HEK293T (cell line): ENCODE results near the gene HGD.

ENCODE experiments used
- CTCF ChIA-PET: fragments of 350-600 bp; formaldehyde crosslinking; extraction: SDS; loops from one replicate; lab custom pipeline; 2021; ENCODE audit warnings: antibody characterized with exemption, inconsistent platforms; lab: Yijun Ruan, JAX
- POLR2A ChIA-PET: fragments of 350-600 bp; formaldehyde crosslinking; extraction: SDS; loops from one replicate; lab custom pipeline; 2020; ENCODE audit warnings: antibody characterized with exemption, inconsistent platforms; lab: Yijun Ruan, JAX
- DNase-seq: peaks from one replicate; pipeline ENCODE4 v3.0.0; 2012; ENCODE audit warnings: mixed read lengths; ENCODE audit errors: extremely low spot score
- ARNT ChIP-seq: fragments of 450-650 bp; IDR thresholded peaks from 2 replicates; pipeline ENCODE4 v1.6.1; 2017; ENCODE audit warnings: mild to moderate bottlenecking
- BHLHE40 ChIP-seq: fragments of 450-650 bp; IDR thresholded peaks from 2 replicates; pipeline ENCODE4 v1.6.1; 2016; ENCODE audit warnings: mild to moderate bottlenecking, moderate library complexity, borderline replicate concordance
- CTBP1 ChIP-seq: fragments of 450-650 bp; IDR thresholded peaks from 2 replicates; pipeline ENCODE4 v1.6.1; 2016; ENCODE audit warnings: borderline replicate concordance
- ELF4 ChIP-seq: fragments of 450-650 bp; IDR thresholded peaks from 2 replicates; pipeline ENCODE4 v1.6.1; 2017; ENCODE audit warnings: antibody characterized with exemption
- FOXA1 ChIP-seq: fragments of 450-650 bp; IDR thresholded peaks from 2 replicates; pipeline ENCODE4 v1.6.1; 2016; ENCODE audit warnings: mild to moderate bottlenecking
- FOXK2 ChIP-seq: fragments of 450-650 bp; IDR thresholded peaks from 2 replicates; pipeline ENCODE4 v1.6.1; 2016; ENCODE audit warnings: mild to moderate bottlenecking
- FOXM1 ChIP-seq: fragments of 450-650 bp; IDR thresholded peaks from 2 replicates; pipeline ENCODE4 v1.6.1; 2017; ENCODE audit warnings: mild to moderate bottlenecking, borderline replicate concordance
- HDGF ChIP-seq: fragments of 450-650 bp; IDR thresholded peaks from 2 replicates; pipeline ENCODE4 v1.6.1; 2017; ENCODE audit warnings: antibody characterized with exemption, borderline replicate concordance
- L3MBTL2 ChIP-seq: fragments of 450-650 bp; conservative IDR thresholded peaks from 2 replicates; pipeline ENCODE4 v1.6.1; 2016; ENCODE audit warnings: mild to moderate bottlenecking
- LEF1 ChIP-seq: fragments of 450-650 bp; IDR thresholded peaks from 2 replicates; pipeline ENCODE4 v1.6.1; 2017; ENCODE audit warnings: mild to moderate bottlenecking, borderline replicate concordance
- NFRKB ChIP-seq: fragments of 450-650 bp; IDR thresholded peaks from 2 replicates; pipeline ENCODE4 v1.6.1; 2016; ENCODE audit warnings: mild to moderate bottlenecking, moderate library complexity
- PKNOX1 ChIP-seq: fragments of 450-650 bp; IDR thresholded peaks from 2 replicates; pipeline ENCODE4 v1.6.1; 2016
- SP1 ChIP-seq: fragments of 450-650 bp; IDR thresholded peaks from 2 replicates; pipeline ENCODE4 v1.6.1; 2017
- SUZ12 ChIP-seq: fragments of 450-650 bp; IDR thresholded peaks from 2 replicates; pipeline ENCODE4 v1.6.1; 2016; ENCODE audit warnings: mild to moderate bottlenecking
- TARDBP ChIP-seq: fragments of 450-650 bp; IDR thresholded peaks from 2 replicates; pipeline ENCODE4 v1.6.1; 2016
- ZNF384 ChIP-seq: fragments of 450-650 bp; IDR thresholded peaks from 2 replicates; pipeline ENCODE4 v1.6.1; 2016

The HGD gene

GRCh38 chr3:120604784-120605183, 77.3 kb downstream of the HGD start:
- no peak for TF ChIP-seq ELF4
- no peak for TF ChIP-seq SP1
- no peak for TF ChIP-seq ARNT
- TF ChIP-seq L3MBTL2: no peak
- no peak for TF ChIP-seq PKNOX1
- TF ChIP-seq ZNF384: no peak
- TF ChIP-seq FOXA1: no peak
- no peak for TF ChIP-seq TARDBP
- no peak for TF ChIP-seq FOXM1
- TF ChIP-seq HDGF: no peak
- no peak for TF ChIP-seq FOXK2
- no peak for TF ChIP-seq CTBP1
- no peak for TF ChIP-seq NFRKB
- TF ChIP-seq BHLHE40: no peak
- TF ChIP-seq SUZ12: no peak
- no peak for TF ChIP-seq LEF1
- ChIA-PET CTCF (interaction anchor here (0.8 to 1.2 kb wide), 2 partner anchors 9 to 10 kb away, joined by 4 to 5 read pairs; partner anchors contain the start of gene NDUFB4), POLR2A (interaction anchor here (1.5 kb wide), 1 partner anchor 9 kb away, joined by 9 read pairs; the partner anchor contains the start of gene NDUFB4)
- no peak for DNase-seq

GRCh38 chr3:120604382-120604781, 77.7 kb downstream of the HGD start:
- ChIA-PET POLR2A (interaction anchor here (1.5 kb wide), 1 partner anchor 8 kb away, joined by 9 read pairs; the partner anchor contains the start of gene NDUFB4), CTCF (interaction anchor here (0.8 to 1.2 kb wide), 2 partner anchors 8 to 10 kb away, joined by 4 to 5 read pairs; partner anchors contain the start of gene NDUFB4)
- no peak for DNase-seq
- no peak for TF ChIP-seq TARDBP
- TF ChIP-seq ARNT: no peak
- TF ChIP-seq SP1: no peak
- no peak for TF ChIP-seq SUZ12
- TF ChIP-seq L3MBTL2: no peak
- no peak for TF ChIP-seq BHLHE40
- no peak for TF ChIP-seq HDGF
- no peak for TF ChIP-seq ELF4
- TF ChIP-seq LEF1: no peak
- no peak for TF ChIP-seq NFRKB
- TF ChIP-seq CTBP1: no peak
- no peak for TF ChIP-seq ZNF384
- TF ChIP-seq FOXK2: no peak
- TF ChIP-seq FOXA1: no peak
- no peak for TF ChIP-seq FOXM1
- no peak for TF ChIP-seq PKNOX1

- ChIA-PET CTCF (no interaction called here), POLR2A (interaction anchor here (0.6 kb wide), 1 partner anchor 956 kb away, joined by 4 read pairs; no protein-coding TSS in a partner anchor)
- TF ChIP-seq FOXK2: no peak
- no peak for TF ChIP-seq ZNF384
- no peak for TF ChIP-seq LEF1
- no peak for TF ChIP-seq L3MBTL2
- no peak for TF ChIP-seq ARNT
- TF ChIP-seq TARDBP: no peak
- TF ChIP-seq CTBP1: no peak
- TF ChIP-seq SUZ12: no peak
- TF ChIP-seq FOXA1: no peak
- TF ChIP-seq ELF4: no peak
- TF ChIP-seq NFRKB: no peak
- TF ChIP-seq SP1: no peak
- no peak for TF ChIP-seq HDGF
- TF ChIP-seq BHLHE40: no peak
- TF ChIP-seq PKNOX1: no peak
- no peak for TF ChIP-seq FOXM1
- no peak for DNase-seq
These were observed 79.4 kb downstream of the HGD start for GRCh38 chr3:120602682-120603081.

- POLR2A ChIA-PET: no interaction called here
- DNase-seq: no peak
- TF ChIP-seq NFRKB: no peak
- TF ChIP-seq ZNF384: no peak
- TF ChIP-seq L3MBTL2: no peak
- CTCF ChIA-PET: no interaction called here
These were observed 80.5 kb downstream of the HGD start for GRCh38 chr3:120601554-120601953.

- CTCF ChIA-PET: no interaction called here
- POLR2A ChIA-PET: no interaction called here
- no peak for DNase-seq
- no peak for TF ChIP-seq TARDBP
- no peak for TF ChIP-seq NFRKB
- TF ChIP-seq CTBP1: no peak
- no peak for TF ChIP-seq L3MBTL2
- TF ChIP-seq BHLHE40: no peak
- no peak for TF ChIP-seq FOXA1
- no peak for TF ChIP-seq FOXM1
- no peak for TF ChIP-seq SP1
- TF ChIP-seq LEF1: no peak
- no peak for TF ChIP-seq ZNF384
- TF ChIP-seq ARNT: no peak
- no peak for TF ChIP-seq FOXK2
- TF ChIP-seq PKNOX1: no peak
- TF ChIP-seq HDGF: no peak
- no peak for TF ChIP-seq SUZ12
- TF ChIP-seq ELF4: no peak
These were observed 82.8 kb downstream of the HGD start for GRCh38 chr3:120599211-120599610.
